GM19455 (cell line): Measurements from ENCODE around the gene KCNH6.

Source experiments
- ATAC-seq: cut with Tn5 transposase; IDR thresholded peaks from one replicate; pipeline ENCODE4 v1.9.1; 2021; ENCODE audit not compliant: unreplicated experiment

Gene KCNH6

DNA sequence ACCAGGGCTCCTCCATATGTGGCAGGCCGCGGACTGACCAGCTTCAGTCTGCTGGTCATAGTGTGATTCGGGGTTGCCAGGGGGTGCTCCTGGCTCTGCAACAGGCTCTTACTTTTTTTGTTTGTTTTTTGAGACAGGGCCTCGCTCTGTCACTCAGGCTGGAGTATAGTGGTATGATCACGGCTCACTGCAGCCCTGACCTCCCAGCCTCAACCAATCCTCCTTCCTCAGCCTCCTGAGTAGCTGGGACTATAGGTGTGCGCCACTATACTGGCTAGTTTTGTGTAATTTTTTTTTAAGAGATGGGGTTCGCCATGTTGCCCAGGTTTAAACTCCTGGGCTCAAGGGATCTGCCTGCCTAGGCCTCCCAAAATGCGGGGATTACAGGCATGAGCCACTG lies 11.8 kb upstream of the KCNH6 start:
- no peak for ATAC-seq

DNA sequence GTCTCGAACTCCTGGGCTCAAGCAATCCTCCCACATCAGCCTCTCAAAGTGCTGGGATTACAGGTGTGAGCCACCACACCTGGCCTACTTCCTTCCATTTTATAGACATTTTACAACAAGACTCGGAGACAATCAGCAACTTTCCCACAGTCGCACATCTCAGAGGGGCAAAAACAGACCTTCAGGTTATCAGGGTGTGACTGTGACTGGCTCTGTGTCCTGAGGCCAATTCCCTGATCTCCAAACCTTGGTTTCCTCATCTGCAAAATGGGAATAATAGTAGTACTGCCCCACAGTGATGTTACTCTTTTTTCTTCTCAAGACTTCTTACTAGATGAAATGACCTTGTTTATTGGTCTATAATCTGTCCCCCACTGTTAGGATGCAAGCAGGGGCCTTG lies 10.8 kb upstream of the KCNH6 start:
- no peak for ATAC-seq

- ATAC-seq, result no peak
Observed at GRCh38 chr17:63512896-63513644, 10.1 kb upstream of the KCNH6 start.

- no peak for ATAC-seq
Observed at GRCh38 chr17:63514477-63514876, 8.7 kb upstream of the KCNH6 start.

DNA sequence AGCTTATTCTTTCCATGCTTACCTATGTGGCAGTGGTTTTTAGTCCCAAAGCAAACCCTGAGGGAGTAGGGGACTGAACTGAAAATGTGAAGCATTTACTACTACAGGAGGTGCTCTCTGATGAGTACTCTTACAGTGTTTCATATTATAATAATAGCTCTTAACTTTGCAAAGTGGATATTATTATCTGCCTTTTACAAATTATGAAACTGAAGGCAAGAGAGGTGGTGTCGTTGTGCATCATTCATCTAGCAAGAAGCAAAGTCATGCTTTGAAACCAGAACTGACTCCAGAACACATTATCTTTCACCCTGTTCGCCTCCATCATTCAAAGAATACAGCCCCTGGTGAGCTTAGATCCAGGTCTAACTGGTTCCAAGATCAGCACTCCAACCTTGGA lies 8.2 kb upstream of the KCNH6 start:
- no peak for ATAC-seq

- no peak for ATAC-seq
Observed at GRCh38 chr17:63515426-63515825, 7.7 kb upstream of the KCNH6 start.

DNA sequence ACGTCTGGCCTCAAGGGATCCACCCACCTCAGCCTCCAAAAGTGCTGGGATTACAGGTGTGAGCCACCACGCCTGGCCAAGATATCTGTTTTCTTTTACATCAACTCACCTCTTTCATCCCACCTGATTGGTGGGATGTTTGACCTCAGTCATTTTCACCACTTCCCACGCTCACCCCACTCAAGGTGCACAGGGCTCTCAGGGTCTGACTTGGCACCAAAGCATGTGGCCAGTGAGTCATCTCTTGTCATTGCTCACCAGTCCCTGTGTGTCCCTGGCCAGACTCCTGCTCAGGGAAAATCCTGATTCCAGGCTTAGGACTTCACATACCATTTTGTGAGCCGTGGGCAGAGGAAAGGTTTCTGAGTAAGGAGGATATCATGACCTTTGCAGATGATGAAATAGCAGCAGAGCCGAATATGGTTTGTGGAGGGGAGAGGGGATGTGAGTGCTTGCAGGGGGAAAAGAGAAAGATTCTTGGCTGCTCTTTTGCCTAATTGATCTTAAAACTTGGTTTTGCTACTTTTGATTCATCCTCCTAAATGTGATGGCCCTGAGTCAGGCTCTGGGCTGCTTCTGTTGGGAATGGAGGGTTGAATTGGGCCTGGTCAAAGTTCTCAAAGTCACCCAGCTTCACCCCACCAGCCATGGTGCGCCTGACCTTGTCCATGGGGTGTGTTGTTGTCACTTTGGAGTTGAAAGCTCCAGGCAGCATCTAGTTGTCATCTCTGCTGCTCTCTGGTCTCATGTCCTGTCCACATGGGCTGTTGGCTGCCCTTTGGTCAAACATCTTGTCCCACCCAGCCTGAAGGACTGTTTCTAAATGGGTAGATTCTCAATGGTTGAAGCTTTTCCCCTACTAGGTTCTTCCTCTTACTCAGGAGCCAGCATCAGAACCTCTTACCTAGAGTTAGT lies 6.0 kb upstream of the KCNH6 start:
- no peak for ATAC-seq

DNA sequence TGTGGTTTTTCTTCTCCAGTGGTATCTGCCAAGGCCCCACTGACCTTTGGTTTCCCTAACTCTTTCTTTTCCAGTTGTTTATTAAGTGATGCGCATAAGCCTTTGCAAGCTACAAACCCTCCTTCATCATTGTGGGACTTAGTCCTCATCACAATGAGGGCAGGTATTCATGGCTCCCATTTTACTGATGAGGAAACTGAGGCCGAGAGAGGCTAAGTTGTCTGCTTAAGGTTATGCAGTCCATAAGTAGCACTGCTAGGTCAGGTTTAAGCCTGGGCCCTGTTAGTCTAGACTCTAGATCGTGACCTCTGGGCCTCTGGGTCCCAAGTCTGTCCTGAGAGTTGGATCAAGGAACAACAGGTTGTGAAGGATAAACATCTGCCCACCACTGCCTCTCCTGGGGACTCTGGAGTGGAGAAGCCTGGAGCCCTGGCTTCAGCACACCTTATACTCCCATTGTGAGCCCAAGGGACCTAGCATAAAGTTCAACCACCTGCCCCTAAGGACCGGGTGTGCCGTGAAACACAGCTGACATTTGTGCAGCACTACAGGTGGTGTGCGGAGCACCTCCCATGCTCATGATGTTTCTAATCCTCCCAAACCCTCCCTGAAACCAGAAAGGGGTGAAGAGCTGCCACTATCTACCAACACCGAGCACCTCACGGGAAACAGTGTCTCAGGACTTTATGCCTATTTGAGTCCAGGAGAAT lies 5.2 kb upstream of the KCNH6 start:
- no peak for ATAC-seq

DNA sequence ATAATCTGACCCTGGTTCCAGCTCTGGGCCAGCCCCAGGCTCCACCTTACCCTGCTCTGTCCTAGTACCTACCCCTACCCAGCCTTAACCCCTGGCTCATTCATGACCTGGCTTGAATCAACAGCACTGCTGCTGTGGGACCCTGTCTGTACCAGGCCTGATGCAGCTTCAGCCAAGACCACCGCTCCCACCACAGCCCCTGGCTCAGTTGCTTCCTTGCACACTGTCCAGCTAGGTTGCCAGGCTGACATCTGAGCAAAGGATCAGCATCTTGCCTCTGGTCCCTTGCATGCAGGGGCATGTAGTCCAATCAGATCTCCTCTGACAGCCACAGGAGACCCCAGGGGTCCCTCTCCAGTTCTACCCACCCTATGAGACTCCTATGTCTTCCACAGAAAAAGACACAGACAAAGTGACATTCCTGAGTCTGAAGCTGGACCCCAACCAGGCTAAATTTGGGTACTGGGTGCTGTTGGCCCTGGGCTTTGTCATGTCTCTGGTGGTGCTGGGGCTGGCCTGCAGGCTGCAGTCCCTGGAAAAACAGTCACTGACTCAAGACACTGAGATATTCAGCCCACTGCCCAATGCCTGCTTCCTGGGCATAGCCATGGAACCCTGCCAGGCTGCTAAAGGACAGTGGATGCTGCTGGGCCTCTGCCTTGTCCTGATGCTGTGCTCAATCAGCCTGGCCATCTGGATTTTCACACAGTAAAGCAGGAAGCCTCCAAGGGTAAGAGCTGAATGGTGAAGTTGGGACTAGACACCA lies 3.9 kb upstream of the KCNH6 start:
- ATAC-seq, result no peak

- ATAC-seq, result no peak
Observed at GRCh38 chr17:63519972-63520882, 2.9 kb upstream of the KCNH6 start.

- ATAC-seq, result no peak
Observed at GRCh38 chr17:63524051-63524450, 893 bp downstream of the KCNH6 start.

DNA sequence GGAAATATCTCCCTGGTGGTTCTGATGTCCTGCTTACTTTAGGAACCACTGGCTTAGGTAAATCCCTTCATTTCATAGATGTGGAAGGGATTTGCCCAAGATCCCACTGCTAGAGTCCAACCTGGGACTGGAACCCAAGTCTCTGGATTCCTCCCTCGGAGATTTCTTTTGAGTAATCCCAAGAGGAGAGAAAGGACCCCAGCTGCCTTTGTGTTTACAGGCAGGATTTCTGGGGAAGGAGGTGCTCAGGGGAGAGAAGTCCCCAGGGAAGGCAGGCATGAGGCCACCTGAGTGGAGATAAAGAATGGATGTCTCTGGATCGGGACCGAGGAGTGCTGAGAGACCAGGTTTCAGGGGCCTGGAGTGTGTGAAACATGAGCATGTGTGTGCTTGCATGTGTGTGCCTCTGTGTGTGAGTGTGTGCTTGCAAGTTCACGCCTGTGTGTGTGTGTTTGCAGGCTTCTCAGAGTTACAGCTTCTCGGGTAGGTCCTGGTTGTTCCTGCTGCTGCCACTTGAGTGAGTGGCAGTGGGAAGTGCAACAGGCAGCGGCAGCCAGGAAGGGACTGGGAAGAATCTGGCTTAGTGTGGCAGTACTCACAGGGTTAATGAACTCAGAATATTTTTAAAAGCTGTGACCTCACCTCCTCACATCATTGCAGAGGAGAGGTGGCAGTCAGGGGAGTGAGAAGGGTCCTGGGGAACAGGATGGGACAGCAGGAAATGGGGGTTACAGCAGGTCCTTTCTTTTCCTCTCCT lies 2.2 kb downstream of the KCNH6 start:
- no peak for ATAC-seq

DNA sequence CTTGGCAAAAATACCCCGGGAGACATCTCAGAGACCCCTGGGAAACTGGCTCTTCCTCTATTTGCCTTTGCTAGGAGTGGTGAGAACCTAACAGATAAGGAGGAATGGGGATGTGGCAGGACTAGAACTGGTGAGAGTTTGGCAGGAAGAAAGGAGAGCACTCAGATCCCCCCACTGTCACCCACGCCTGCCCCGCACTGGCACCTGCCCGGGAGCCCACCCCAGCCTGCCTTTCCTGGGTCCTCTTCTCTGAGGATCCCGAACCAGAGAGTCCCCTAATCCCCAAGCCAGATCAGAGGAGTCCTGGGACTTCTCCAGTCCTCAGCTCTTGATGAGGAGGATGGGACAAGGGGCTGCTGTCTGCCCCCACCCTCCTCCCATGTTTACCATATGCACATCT lies 3.7 kb downstream of the KCNH6 start:
- no peak for ATAC-seq

DNA sequence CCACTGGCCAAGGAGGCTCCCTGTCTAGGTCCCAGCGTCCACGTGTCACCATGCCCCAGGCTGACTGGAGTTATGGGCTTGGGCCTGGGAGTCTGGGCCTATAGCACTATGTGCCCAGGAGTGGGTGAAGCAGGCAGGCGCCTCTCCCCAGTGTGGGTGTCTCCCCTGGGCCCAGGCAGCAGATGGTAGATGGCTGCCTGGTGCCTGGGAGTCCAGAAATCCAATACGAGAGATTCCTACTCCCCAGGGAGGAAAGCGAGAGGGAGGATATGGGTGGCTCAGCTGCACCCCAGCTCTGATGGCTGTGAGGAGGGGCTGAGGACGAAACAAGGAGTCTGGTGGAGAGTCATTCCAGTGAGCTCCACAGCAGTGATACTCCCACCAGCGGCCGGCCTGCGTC lies 5.0 kb downstream of the KCNH6 start:
- no peak for ATAC-seq

GRCh38 chr17:63529711-63530556 lies 6.8 kb downstream of the KCNH6 start:
- no peak for ATAC-seq

- no peak for ATAC-seq
Observed at GRCh38 chr17:63530557-63531021, 7.4 kb downstream of the KCNH6 start.

DNA sequence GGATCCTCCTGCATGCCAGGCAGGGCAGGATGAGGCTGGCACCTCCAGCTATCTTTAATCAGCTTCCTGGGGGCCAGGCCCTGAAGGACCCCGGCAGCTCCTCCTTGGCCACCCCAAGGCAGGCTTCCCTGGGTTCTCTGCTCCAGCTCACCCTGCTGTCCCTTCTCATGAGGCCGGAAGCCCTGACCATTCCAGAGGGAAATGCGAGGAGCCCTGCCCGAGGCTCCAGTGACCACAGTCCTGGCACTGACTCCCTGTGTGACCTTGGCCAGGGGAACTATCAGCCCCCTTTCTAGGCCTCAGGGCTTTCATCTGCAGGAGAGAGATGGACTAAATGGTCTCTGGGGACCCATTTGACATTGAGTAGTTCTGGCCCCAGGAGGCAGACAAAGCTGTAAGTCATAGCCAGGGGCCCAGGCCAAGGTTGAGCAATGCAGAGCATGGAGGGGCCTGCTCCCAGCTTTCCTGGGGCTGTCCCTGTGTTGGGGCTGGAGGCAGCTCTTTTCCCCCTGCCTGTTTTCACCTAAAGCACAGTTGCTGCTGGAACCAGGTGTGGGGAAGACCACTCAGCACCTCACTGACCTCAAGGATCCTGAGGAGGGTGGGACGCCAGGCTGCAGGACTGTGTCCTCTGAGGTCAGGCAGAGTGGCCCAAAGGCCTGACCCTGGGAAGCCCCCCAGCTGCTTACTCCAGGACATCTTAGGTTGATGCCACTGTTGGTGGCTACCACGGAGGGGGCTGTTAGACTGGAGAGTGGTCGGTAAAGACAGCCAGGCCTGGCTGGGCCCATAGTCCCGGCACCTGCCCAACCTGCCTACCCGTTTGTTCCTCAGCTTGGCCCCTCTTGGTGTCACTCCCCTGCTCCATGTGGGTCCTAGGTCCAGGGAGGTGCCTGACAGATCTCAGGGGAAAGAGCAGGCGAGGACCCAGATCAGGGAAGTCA lies 8.1 kb downstream of the KCNH6 start:
- no peak for ATAC-seq
